ENCODE data around the gene ATP1A4.

Gene ATP1A4

GRCh38 chr1:160111462-160111861, 39.9 kb upstream of the ATP1A4 start (continued):
- TF ChIP-seq ZBTB21 (tag by site-specific recombination; IDR thresholded peaks at IDR 0.05) (peak; percentile 51; the same call in 1 of the 2 replicates), ZNF354C (tag by site-specific recombination; IDR thresholded peaks at IDR 0.05; ENCODE audit: borderline replicate concordance, low read depth) (0 out of 2 replicates have a peak, but pooled peaks have one; percentile 60), ZBTB11 (tag by site-specific recombination; conservative IDR thresholded peaks at IDR 0.05; ENCODE audit: low read depth) (peak; percentile 80), GLI2 (tag by site-specific recombination; IDR thresholded peaks at IDR 0.05; ENCODE audit: borderline replicate concordance, low read depth) (peak; percentile 52; the same call in 1 of the 2 replicates), ZNF560 (tag by site-specific recombination; IDR thresholded peaks at IDR 0.05; ENCODE audit: borderline replicate concordance) (peak; percentile 77; the same call in 1 of the 2 replicates), ZNF654 (tag by site-specific recombination; IDR thresholded peaks at IDR 0.05; ENCODE audit: low read depth) (peak; percentile 26), ZNF518A (tag by site-specific recombination; conservative IDR thresholded peaks at IDR 0.05; ENCODE audit: low read depth) (peak; percentile 93), ZNF140 (tag by site-specific recombination; IDR thresholded peaks at IDR 0.05) (peak; percentile 77), ZNF529 (tag by site-specific recombination; IDR thresholded peaks at IDR 0.05; ENCODE audit: insufficient replicate concordance) (peak; percentile 40), ZNF394 (tag by site-specific recombination; IDR thresholded peaks at IDR 0.05; ENCODE audit: borderline replicate concordance) (peak; percentile 95), ZNF292 (tag by site-specific recombination; IDR thresholded peaks at IDR 0.05; ENCODE audit: borderline replicate concordance, low read depth) (0 out of 2 replicates have a peak, but pooled peaks have one; percentile 38), REST (tag by site-specific recombination; IDR thresholded peaks at IDR 0.05) (peak; percentile 74), ZBTB8A (tag by site-specific recombination; IDR thresholded peaks at IDR 0.05) (peak; percentile 69), ZNF514 (tag by site-specific recombination; IDR thresholded peaks at IDR 0.05) (0 out of 2 replicates have a peak, but pooled peaks have one; percentile 31), ZNF266 (tag by site-specific recombination; IDR thresholded peaks at IDR 0.05; ENCODE audit: low read depth) (peak; percentile 73; the same call in 1 of the 2 replicates)
